Hepatocyte (in vitro differentiated cells): Measurements from ENCODE around the gene CABP1. TPM values are rescaled to one million over a fixed set of nuclear protein-coding genes. Genes with fewer than 3 reads are reported as not detected.
A peak's percentile ranks its signal among the peaks of the same experiment; 100 is the strongest.

Source experiments
- DNase-seq: peaks from one replicate; pipeline ENCODE4 v3.0.0-alpha.2; 2016; ENCODE audit warnings: low spot score
- H2AFZ ChIP-seq: fragments of 200-600 bp; sonication (generic); 2 replicates; pipeline ENCODE4 v1.6.0; 2016; ENCODE audit warnings: antibody characterized with exemption, mild to moderate bottlenecking
- H3K27ac ChIP-seq: fragments of 200-600 bp; sonication (generic); 2 replicates; pipeline ENCODE4 v1.5.1; 2016; ENCODE audit warnings: mild to moderate bottlenecking
- H3K27me3 ChIP-seq: fragments of 200-600 bp; sonication (generic); 2 replicates; pipeline ENCODE4 v1.6.1; 2016
- H3K36me3 ChIP-seq: fragments of 200-600 bp; sonication (generic); replicated peaks from 2 replicates; pipeline ENCODE4 v1.5.1; 2016; ENCODE audit warnings: low read depth; ENCODE audit not compliant: insufficient read depth
- H3K4me1 ChIP-seq: fragments of 200-600 bp; sonication (generic); 2 replicates; pipeline ENCODE4 v1.5.1; 2016; ENCODE audit warnings: mild to moderate bottlenecking, moderate library complexity; ENCODE audit not compliant: insufficient read depth
- H3K4me2 ChIP-seq: fragments of 200-600 bp; sonication (generic); 2 replicates; pipeline ENCODE4 v1.6.0; 2016
- H3K4me3 ChIP-seq: fragments of 200-600 bp; sonication (generic); 2 replicates; pipeline ENCODE4 v1.5.1; 2016; ENCODE audit warnings: mild to moderate bottlenecking
- H3K79me2 ChIP-seq: fragments of 200-600 bp; sonication (generic); 2 replicates; pipeline ENCODE4 v1.6.0; 2017; ENCODE audit warnings: mild to moderate bottlenecking
- H3K9me2 ChIP-seq: fragments of 200-600 bp; sonication (generic); replicated peaks from 2 replicates; pipeline ENCODE4 v1.6.0; 2017; ENCODE audit warnings: mild to moderate bottlenecking; ENCODE audit not compliant: insufficient read depth
- H3K9me3 ChIP-seq: fragments of 200-600 bp; sonication (generic); 2 replicates; pipeline ENCODE4 v1.5.1; 2016; ENCODE audit warnings: low read depth, mild to moderate bottlenecking
- H4K20me1 ChIP-seq: fragments of 200-600 bp; sonication (generic); 2 replicates; pipeline ENCODE4 v1.6.0; 2016; ENCODE audit warnings: mild to moderate bottlenecking; ENCODE audit not compliant: insufficient read depth, poor library complexity, severe bottlenecking
- CTCF ChIP-seq: fragments of 200-600 bp; sonication (generic); IDR thresholded peaks from 2 replicates; pipeline ENCODE4 v1.5.1; 2016; ENCODE audit warnings: antibody characterized with exemption, mild to moderate bottlenecking; ENCODE audit not compliant: poor library complexity
- EZH2 ChIP-seq: fragments of 200-600 bp; sonication (generic); IDR thresholded peaks from 2 replicates; pipeline ENCODE4 v1.6.1; 2016; ENCODE audit warnings: antibody characterized with exemption, mild to moderate bottlenecking, borderline replicate concordance
- EZH2phosphoT487 ChIP-seq: fragments of 200-600 bp; sonication (generic); IDR thresholded peaks from one replicate; pipeline ENCODE4 v1.6.1; 2018; ENCODE audit warnings: antibody characterized with exemption, mild to moderate bottlenecking, low read depth, moderate library complexity; ENCODE audit not compliant: unreplicated experiment, severe bottlenecking
- WGBS: methylation state at CpG from one replicate; pipeline ENCODE4 v1.1.6; 2016; ENCODE audit warnings: low lambda C conversion rate; ENCODE audit errors: missing lambda C conversion rate; 5-methylcytosine and 5-hydroxymethylcytosine counted together
- polyA plus RNA-seq: library from polyadenylated mRNA; unstranded; fragments of >200 nt; fragmentation: Nextera tagmentation; extraction: Ambion mirVana; gene quantifications from 2 replicates; pipeline ENCODE4 v1.2.1, GENCODE V29; 2016
- total RNA-seq: library from RNA; depleted of rRNA; stranded (reverse); fragments of >200 nt; gene quantifications from 2 replicates; pipeline ENCODE4 v1.2.3, GENCODE V29; 2014

The CABP1 gene
- total and polyA plus RNA-seq, 2 experiments from 2014 or later = 0.74 to 1.5 TPM

- no peak for DNase-seq
- no peak for TF ChIP-seq EZH2
- no peak for TF ChIP-seq EZH2phosphoT487
- Histone ChIP-seq H4K20me1 (no peaks in the 10 kb centered on the region), H3K27me3 (peaks cover 30% of the 10 kb centered on the region), H3K4me2 (no peak overlapping the region), H3K4me3 (no peak overlapping the region), H3K79me2 (no peaks in the 10 kb centered on the region), H3K9me2 (no peaks in the 10 kb centered on the region), H3K36me3 (no peaks in the 10 kb centered on the region), H3K4me1 (no peaks in the 10 kb centered on the region), H2AFZ (no peak overlapping the region), H3K27ac (no peak overlapping the region), H3K9me3 (no peaks in the 10 kb centered on the region)
- 92% methylated on average over 12 of the region's 13 CpGs for WGBS
Observed at GRCh38 chr12:120647375-120647755, 6.9 kb downstream of the CABP1 start.

GRCh38 chr12:120649442-120650232 is 9.2 kb downstream of the CABP1 start:
- no peaks in the 10 kb centered on the region for H3K9me2 ChIP-seq
- H3K4me1 ChIP-seq = no peaks in the 10 kb centered on the region
- H2AFZ ChIP-seq = no peak overlapping the region
- DNase-seq = peak; percentile 22
- H4K20me1 ChIP-seq = no peaks in the 10 kb centered on the region
- WGBS = 57% methylated on average over 33 of the region's 33 CpGs
- no peaks in the 10 kb centered on the region for H3K36me3 ChIP-seq
- no peak overlapping the region for H3K4me3 ChIP-seq
- H3K27ac ChIP-seq = no peak overlapping the region
- no peaks in the 10 kb centered on the region for H3K9me3 ChIP-seq
- H3K79me2 ChIP-seq = no peaks in the 10 kb centered on the region
- peaks cover 12% of the 10 kb centered on the region for H3K27me3 ChIP-seq
- H3K4me2 ChIP-seq = peak overlapping the region; percentile 84
- TF ChIP-seq EZH2phosphoT487 (no peak), EZH2 (no peak), CTCF (no peak)

- H3K9me3 ChIP-seq = no peaks in the 10 kb centered on the region
- no peaks in the 10 kb centered on the region for H3K9me2 ChIP-seq
- TF ChIP-seq EZH2 (no peak), EZH2phosphoT487 (no peak), CTCF (no peak)
- H3K79me2 ChIP-seq = no peaks in the 10 kb centered on the region
- no peak overlapping the region for H3K4me3 ChIP-seq
- 88% methylated on average over 12 of the region's 12 CpGs for WGBS
- DNase-seq = no peak
- no peak overlapping the region for H2AFZ ChIP-seq
- H3K27me3 ChIP-seq = peaks cover 6% of the 10 kb centered on the region
- H3K4me1 ChIP-seq = no peaks in the 10 kb centered on the region
- H4K20me1 ChIP-seq = no peaks in the 10 kb centered on the region
- peak overlapping the region; percentile 84 for H3K4me2 ChIP-seq
- H3K36me3 ChIP-seq = no peaks in the 10 kb centered on the region
- no peak overlapping the region for H3K27ac ChIP-seq
Observed at GRCh38 chr12:120650233-120650690, 9.8 kb downstream of the CABP1 start.

GRCh38 chr12:120651821-120652220 is 11.4 kb downstream of the CABP1 start:
- Histone ChIP-seq H3K27ac (no peak overlapping the region), H3K79me2 (no peaks in the 10 kb centered on the region), H3K4me2 (no peak overlapping the region), H3K4me1 (no peaks in the 10 kb centered on the region), H4K20me1 (no peaks in the 10 kb centered on the region), H3K27me3 (peaks cover 3% of the 10 kb centered on the region), H3K4me3 (no peak overlapping the region), H2AFZ (no peak overlapping the region), H3K36me3 (no peaks in the 10 kb centered on the region), H3K9me3 (no peaks in the 10 kb centered on the region), H3K9me2 (no peaks in the 10 kb centered on the region)
- 70% methylated on average over 5 of the region's 5 CpGs for WGBS
- peak; percentile 27 for DNase-seq
- no peak for TF ChIP-seq EZH2phosphoT487
- no peak for TF ChIP-seq CTCF
- TF ChIP-seq EZH2 = no peak
